Measurements from ENCODE around the gene PTGFR.

DNA sequence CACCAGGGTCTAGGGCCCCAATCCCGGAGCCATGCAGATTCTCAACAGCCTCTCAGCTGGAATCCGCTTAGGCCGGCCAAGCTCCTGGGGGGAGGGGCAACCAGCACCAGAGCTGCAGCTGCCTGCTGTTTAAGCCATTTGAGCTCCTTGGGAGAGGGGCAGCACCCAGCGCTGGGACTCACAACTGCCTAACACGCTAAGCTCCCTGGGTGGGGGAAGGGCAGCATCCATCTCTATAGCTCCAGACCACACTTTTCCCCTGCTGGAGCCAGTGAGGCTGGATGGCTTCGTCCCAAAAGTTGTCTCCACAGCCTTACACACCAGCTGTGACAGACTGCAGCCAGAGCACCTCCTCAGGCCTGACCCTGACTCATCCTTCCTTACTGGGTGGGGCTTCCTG is 6.9 kb upstream of the PTGFR start:
- TF ChIP-seq ZNF311 (tag by site-specific recombination; IDR thresholded peaks at IDR 0.05; ENCODE audit: borderline replicate concordance) (no peak), ZFP3 (tag by site-specific recombination; IDR thresholded peaks at IDR 0.05; ENCODE audit: low read depth) (no peak), SETDB1 (IDR thresholded peaks at IDR 0.05; ENCODE audit: insufficient read length, low read length) (no peak), ZNF266 (tag by site-specific recombination; IDR thresholded peaks at IDR 0.05; ENCODE audit: low read depth) (no peak), KLF1 (tag by site-specific recombination; IDR thresholded peaks at IDR 0.05) (no peak), ZNF239 (tag by site-specific recombination; IDR thresholded peaks at IDR 0.05) (no peak), ZNF274 (IDR thresholded peaks at IDR 0.05; ENCODE audit: low read length) (no peak), ZNF274 (tag by site-specific recombination; IDR thresholded peaks at IDR 0.05; ENCODE audit: borderline replicate concordance) (no peak), ZNF433 (tag by site-specific recombination; IDR thresholded peaks at IDR 0.05; ENCODE audit: low read depth) (no peak)
- TF ChIP-seq, protein P1, sequence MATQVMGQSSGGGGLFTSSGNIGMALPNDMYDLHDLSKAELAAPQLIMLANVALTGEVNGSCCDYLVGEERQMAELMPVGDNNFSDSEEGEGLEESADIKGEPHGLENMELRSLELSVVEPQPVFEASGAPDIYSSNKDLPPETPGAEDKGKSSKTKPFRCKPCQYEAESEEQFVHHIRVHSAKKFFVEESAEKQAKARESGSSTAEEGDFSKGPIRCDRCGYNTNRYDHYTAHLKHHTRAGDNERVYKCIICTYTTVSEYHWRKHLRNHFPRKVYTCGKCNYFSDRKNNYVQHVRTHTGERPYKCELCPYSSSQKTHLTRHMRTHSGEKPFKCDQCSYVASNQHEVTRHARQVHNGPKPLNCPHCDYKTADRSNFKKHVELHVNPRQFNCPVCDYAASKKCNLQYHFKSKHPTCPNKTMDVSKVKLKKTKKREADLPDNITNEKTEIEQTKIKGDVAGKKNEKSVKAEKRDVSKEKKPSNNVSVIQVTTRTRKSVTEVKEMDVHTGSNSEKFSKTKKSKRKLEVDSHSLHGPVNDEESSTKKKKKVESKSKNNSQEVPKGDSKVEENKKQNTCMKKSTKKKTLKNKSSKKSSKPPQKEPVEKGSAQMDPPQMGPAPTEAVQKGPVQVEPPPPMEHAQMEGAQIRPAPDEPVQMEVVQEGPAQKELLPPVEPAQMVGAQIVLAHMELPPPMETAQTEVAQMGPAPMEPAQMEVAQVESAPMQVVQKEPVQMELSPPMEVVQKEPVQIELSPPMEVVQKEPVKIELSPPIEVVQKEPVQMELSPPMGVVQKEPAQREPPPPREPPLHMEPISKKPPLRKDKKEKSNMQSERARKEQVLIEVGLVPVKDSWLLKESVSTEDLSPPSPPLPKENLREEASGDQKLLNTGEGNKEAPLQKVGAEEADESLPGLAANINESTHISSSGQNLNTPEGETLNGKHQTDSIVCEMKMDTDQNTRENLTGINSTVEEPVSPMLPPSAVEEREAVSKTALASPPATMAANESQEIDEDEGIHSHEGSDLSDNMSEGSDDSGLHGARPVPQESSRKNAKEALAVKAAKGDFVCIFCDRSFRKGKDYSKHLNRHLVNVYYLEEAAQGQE (tag by site-specific recombination; IDR thresholded peaks at IDR 0.05): no peak
- TF ChIP-seq, protein P2, sequence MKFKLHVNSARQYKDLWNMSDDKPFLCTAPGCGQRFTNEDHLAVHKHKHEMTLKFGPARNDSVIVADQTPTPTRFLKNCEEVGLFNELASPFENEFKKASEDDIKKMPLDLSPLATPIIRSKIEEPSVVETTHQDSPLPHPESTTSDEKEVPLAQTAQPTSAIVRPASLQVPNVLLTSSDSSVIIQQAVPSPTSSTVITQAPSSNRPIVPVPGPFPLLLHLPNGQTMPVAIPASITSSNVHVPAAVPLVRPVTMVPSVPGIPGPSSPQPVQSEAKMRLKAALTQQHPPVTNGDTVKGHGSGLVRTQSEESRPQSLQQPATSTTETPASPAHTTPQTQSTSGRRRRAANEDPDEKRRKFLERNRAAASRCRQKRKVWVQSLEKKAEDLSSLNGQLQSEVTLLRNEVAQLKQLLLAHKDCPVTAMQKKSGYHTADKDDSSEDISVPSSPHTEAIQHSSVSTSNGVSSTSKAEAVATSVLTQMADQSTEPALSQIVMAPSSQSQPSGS (tag by site-specific recombination; IDR thresholded peaks at IDR 0.05; ENCODE audit: low read depth): no peak
- TF ChIP-seq, protein P3, sequence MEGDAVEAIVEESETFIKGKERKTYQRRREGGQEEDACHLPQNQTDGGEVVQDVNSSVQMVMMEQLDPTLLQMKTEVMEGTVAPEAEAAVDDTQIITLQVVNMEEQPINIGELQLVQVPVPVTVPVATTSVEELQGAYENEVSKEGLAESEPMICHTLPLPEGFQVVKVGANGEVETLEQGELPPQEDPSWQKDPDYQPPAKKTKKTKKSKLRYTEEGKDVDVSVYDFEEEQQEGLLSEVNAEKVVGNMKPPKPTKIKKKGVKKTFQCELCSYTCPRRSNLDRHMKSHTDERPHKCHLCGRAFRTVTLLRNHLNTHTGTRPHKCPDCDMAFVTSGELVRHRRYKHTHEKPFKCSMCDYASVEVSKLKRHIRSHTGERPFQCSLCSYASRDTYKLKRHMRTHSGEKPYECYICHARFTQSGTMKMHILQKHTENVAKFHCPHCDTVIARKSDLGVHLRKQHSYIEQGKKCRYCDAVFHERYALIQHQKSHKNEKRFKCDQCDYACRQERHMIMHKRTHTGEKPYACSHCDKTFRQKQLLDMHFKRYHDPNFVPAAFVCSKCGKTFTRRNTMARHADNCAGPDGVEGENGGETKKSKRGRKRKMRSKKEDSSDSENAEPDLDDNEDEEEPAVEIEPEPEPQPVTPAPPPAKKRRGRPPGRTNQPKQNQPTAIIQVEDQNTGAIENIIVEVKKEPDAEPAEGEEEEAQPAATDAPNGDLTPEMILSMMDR (tag by site-specific recombination; IDR thresholded peaks at IDR 0.05): no peak
- TF ChIP-seq, protein P4, sequence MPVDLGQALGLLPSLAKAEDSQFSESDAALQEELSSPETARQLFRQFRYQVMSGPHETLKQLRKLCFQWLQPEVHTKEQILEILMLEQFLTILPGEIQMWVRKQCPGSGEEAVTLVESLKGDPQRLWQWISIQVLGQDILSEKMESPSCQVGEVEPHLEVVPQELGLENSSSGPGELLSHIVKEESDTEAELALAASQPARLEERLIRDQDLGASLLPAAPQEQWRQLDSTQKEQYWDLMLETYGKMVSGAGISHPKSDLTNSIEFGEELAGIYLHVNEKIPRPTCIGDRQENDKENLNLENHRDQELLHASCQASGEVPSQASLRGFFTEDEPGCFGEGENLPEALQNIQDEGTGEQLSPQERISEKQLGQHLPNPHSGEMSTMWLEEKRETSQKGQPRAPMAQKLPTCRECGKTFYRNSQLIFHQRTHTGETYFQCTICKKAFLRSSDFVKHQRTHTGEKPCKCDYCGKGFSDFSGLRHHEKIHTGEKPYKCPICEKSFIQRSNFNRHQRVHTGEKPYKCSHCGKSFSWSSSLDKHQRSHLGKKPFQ (tag by site-specific recombination; IDR thresholded peaks at IDR 0.05): no peak
- TF ChIP-seq, protein P5, sequence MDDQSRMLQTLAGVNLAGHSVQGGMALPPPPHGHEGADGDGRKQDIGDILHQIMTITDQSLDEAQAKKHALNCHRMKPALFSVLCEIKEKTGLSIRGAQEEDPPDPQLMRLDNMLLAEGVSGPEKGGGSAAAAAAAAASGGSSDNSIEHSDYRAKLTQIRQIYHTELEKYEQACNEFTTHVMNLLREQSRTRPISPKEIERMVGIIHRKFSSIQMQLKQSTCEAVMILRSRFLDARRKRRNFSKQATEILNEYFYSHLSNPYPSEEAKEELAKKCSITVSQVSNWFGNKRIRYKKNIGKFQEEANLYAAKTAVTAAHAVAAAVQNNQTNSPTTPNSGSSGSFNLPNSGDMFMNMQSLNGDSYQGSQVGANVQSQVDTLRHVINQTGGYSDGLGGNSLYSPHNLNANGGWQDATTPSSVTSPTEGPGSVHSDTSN (CRISPR knock-in tag; IDR thresholded peaks at IDR 0.05): no peak

All from HEK293 (cell line).